PC-3 (cell line): ENCODE measurements around the gene SHCBP1L. TPM values are rescaled to one million over a fixed set of nuclear protein-coding genes. Genes with fewer than 3 reads are reported as not detected.

Experiments used
- ATAC-seq: fragments of 200-7000 bp; cut with Tn5 transposase; 2 replicates; pipeline ENCODE4 v1.9.1; 2020; ENCODE audit warnings: mild to moderate bottlenecking, moderate library complexity
- BruUV-seq: library from RNA; stranded (reverse); fragments of 400-500 nt; replicated peaks from 2 replicates; lab custom pipeline; 2021; lab: Mats Ljungman, UMichigan
- CTCF ChIA-PET: fragments of 300-600 bp; sonication (Branson Sonifier 250); formaldehyde crosslinking; loops from one replicate; lab custom pipeline; 2022; ENCODE audit warnings: antibody characterized with exemption; lab: Charles Lee
- POLR2A ChIA-PET: fragments of 300-600 bp; sonication (Branson Sonifier 250); formaldehyde crosslinking; loops from one replicate; lab custom pipeline; 2022; ENCODE audit warnings: antibody characterized with exemption; ENCODE audit not compliant: unreplicated experiment; lab: Charles Lee
- DNase-seq: peaks from one replicate; pipeline ENCODE4 v3.0.0-alpha.2; 2015
- H2AFZ ChIP-seq: fragments of 300-600 bp; sonication (generic); 2 replicates; pipeline ENCODE4 v1.6.0; 2016; ENCODE audit warnings: antibody characterized with exemption, low read length
- H3F3A ChIP-seq: fragments of 300-600 bp; sonication (generic); one replicate; pipeline ENCODE4 v1.6.0; 2017; ENCODE audit warnings: antibody characterized with exemption, low read length, control low read depth, mild to moderate bottlenecking; ENCODE audit not compliant: unreplicated experiment
- H3K27ac ChIP-seq: fragments of 300-600 bp; sonication (generic); 2 replicates; pipeline ENCODE4 v1.5.1; 2016; ENCODE audit warnings: mild to moderate bottlenecking, low read length
- H3K27me3 ChIP-seq: fragments of 300-600 bp; sonication (generic); 2 replicates; pipeline ENCODE4 v1.6.1; 2016; ENCODE audit warnings: low read length, mixed read lengths
- H3K36me3 ChIP-seq: fragments of 300-600 bp; sonication (generic); 2 replicates; pipeline ENCODE4 v1.6.1; 2016; ENCODE audit warnings: low read depth, mixed run types, low read length, mixed read lengths
- H3K4me1 ChIP-seq: fragments of 300-600 bp; sonication (generic); 2 replicates; pipeline ENCODE4 v1.5.1; 2016; ENCODE audit warnings: low read length; ENCODE audit not compliant: insufficient read depth
- H3K4me2 ChIP-seq: fragments of 300-600 bp; sonication (generic); 2 replicates; pipeline ENCODE4 v1.6.0; 2016; ENCODE audit warnings: low read length
- H3K4me3 ChIP-seq: fragments of 300-600 bp; sonication (generic); 2 replicates; pipeline ENCODE4 v1.5.1; 2016; ENCODE audit warnings: mild to moderate bottlenecking, low read length, mixed read lengths
- H3K79me2 ChIP-seq: fragments of 300-600 bp; sonication (generic); 2 replicates; pipeline ENCODE4 v1.6.1; 2017; ENCODE audit warnings: low read length, mixed read lengths
- H3K9ac ChIP-seq: fragments of 300-600 bp; sonication (generic); 2 replicates; pipeline ENCODE4 v1.6.0; 2016; ENCODE audit warnings: mild to moderate bottlenecking, low read length
- H3K9me2 ChIP-seq: fragments of 300-600 bp; sonication (generic); replicated peaks from 2 replicates; pipeline ENCODE4 v1.6.1; 2016; ENCODE audit warnings: mixed run types, low read length, mixed read lengths
- H3K9me3 ChIP-seq: fragments of 300-600 bp; sonication (generic); 2 replicates; pipeline ENCODE4 v1.6.1; 2016; ENCODE audit warnings: low read length, mixed read lengths
- H4K20me1 ChIP-seq: fragments of 300-600 bp; sonication (generic); 2 replicates; pipeline ENCODE4 v1.6.1; 2016; ENCODE audit warnings: low read length, mixed read lengths
- CTCF ChIP-seq: fragments of 300-600 bp; sonication (generic); conservative IDR thresholded peaks from 2 replicates; pipeline ENCODE4 v1.5.1; 2017; ENCODE audit warnings: antibody characterized with exemption, low read depth, mild to moderate bottlenecking, low read length
- EZH2 ChIP-seq: fragments of 300-600 bp; sonication (generic); IDR thresholded peaks from one replicate; pipeline ENCODE4 v1.6.1; 2017; ENCODE audit warnings: antibody characterized with exemption, mild to moderate bottlenecking, low read length; ENCODE audit not compliant: unreplicated experiment
- EZH2phosphoT487 ChIP-seq: fragments of 300-600 bp; sonication (generic); IDR thresholded peaks from 2 replicates; pipeline ENCODE4 v1.6.1; 2018; ENCODE audit warnings: mild to moderate bottlenecking, antibody characterized with exemption, low read length, borderline replicate concordance
- intact Hi-C: fragments of 100-400 bp; cut with micrococcal nuclease; formaldehyde crosslinking; loops from 2 replicates; pipeline ENCODE4 v1.9.0; 2023
- total RNA-seq: library from RNA; depleted of rRNA; stranded (reverse); fragments of >200 nt; gene quantifications from 2 replicates; pipeline ENCODE4 v1.2.3, GENCODE V29; 2014

Gene SHCBP1L
- total RNA-seq, 1 experiment from 2014 or later: not detected

- no peaks in the 10 kb centered on the region for H3K9me3 ChIP-seq
- H3K4me1 ChIP-seq: no peaks in the 10 kb centered on the region
- intact Hi-C loops: no loop called here
- H3K9me2 ChIP-seq: no peaks in the 10 kb centered on the region
- CTCF ChIA-PET: no interaction called here
- H3K4me2 ChIP-seq: no peak overlapping the region
- no peak overlapping the region for H3K9ac ChIP-seq
- H3F3A ChIP-seq: peaks cover 4% of the 10 kb centered on the region
- DNase-seq (no peak), ATAC-seq (no peak)
- no peaks in the 10 kb centered on the region for H3K79me2 ChIP-seq
- TF ChIP-seq CTCF (no peak), EZH2phosphoT487 (no peak), EZH2 (no peak)
- no peak overlapping the region for H3K27ac ChIP-seq
- no peak overlapping the region for H3K4me3 ChIP-seq
- no peak overlapping the region for H2AFZ ChIP-seq
- H3K27me3 ChIP-seq: no peaks in the 10 kb centered on the region
- H3K36me3 ChIP-seq: peaks cover 74% of the 10 kb centered on the region
- BruUV-seq: no TSS peak
- POLR2A ChIA-PET: no interaction called here
- no peaks in the 10 kb centered on the region for H4K20me1 ChIP-seq
These were observed 68.1 kb downstream of the SHCBP1L start for GRCh38 chr1:182884872-182885271.

- DNase-seq: no peak
- BruUV-seq: no TSS peak
- Histone ChIP-seq H4K20me1 (no peaks in the 10 kb centered on the region), H3K4me3 (no peak overlapping the region), H3K27ac (no peak overlapping the region), H3F3A (no peaks in the 10 kb centered on the region), H3K79me2 (no peaks in the 10 kb centered on the region), H2AFZ (no peak overlapping the region), H3K9ac (no peak overlapping the region), H3K9me2 (no peaks in the 10 kb centered on the region), H3K36me3 (peaks cover 92% of the 10 kb centered on the region), H3K4me2 (no peak overlapping the region), H3K4me1 (no peaks in the 10 kb centered on the region), H3K9me3 (no peaks in the 10 kb centered on the region), H3K27me3 (no peaks in the 10 kb centered on the region)
- TF ChIP-seq EZH2phosphoT487: no peak
- CTCF ChIA-PET: no interaction called here
- intact Hi-C loops: no loop called here
- POLR2A ChIA-PET: no interaction called here
- no peak for ATAC-seq
These were observed 75.1 kb downstream of the SHCBP1L start for GRCh38 chr1:182877842-182878241.

GRCh38 chr1:182877331-182877730, 75.6 kb downstream of the SHCBP1L start:
- Histone ChIP-seq H2AFZ (no peak overlapping the region), H3K27ac (no peak overlapping the region), H3K9me3 (no peaks in the 10 kb centered on the region), H3F3A (no peaks in the 10 kb centered on the region), H3K9me2 (no peaks in the 10 kb centered on the region), H3K4me2 (no peak overlapping the region), H3K36me3 (peaks cover 95% of the 10 kb centered on the region), H3K9ac (no peak overlapping the region), H4K20me1 (no peaks in the 10 kb centered on the region), H3K4me1 (no peaks in the 10 kb centered on the region), H3K4me3 (no peak overlapping the region), H3K79me2 (no peaks in the 10 kb centered on the region), H3K27me3 (no peaks in the 10 kb centered on the region)
- intact Hi-C loops: no loop called here
- ChIA-PET POLR2A (no interaction called here), CTCF (no interaction called here)
- TF ChIP-seq EZH2 (no peak), CTCF (no peak), EZH2phosphoT487 (no peak)
- no peak for ATAC-seq
- BruUV-seq: no TSS peak
- DNase-seq: no peak
